Stomach (tissue), 9 donors: ENCODE data around the gene SELENOF. TPM values are rescaled to one million over a fixed set of nuclear protein-coding genes. Genes with fewer than 3 reads are reported as not detected.
A peak's percentile ranks its signal among the peaks of the same experiment; 100 is the strongest.

Experiments used
- DNase-seq, 2 donors: peaks; one replicate each; pipeline versions ENCODE4 v3.0.0 to v3.0.0-alpha.2; 2013 to 2019
- H3K27ac ChIP-seq, 5 donors: fragments of 200-600 bp in 4 of 5; sonication (generic) in 4 of 5; one replicate each; pipeline ENCODE4 v1.5.1; 2013 to 2019; ENCODE audit warnings: mild to moderate bottlenecking in 1 of 5, moderate library complexity in 1 of 5
- H3K27me3 ChIP-seq, 3 donors: fragments of 200-600 bp; sonication (generic); one replicate each; pipeline ENCODE4 v1.5.1; 2017 to 2019; ENCODE audit warnings: mixed run types in 1 of 3
- H3K36me3 ChIP-seq, 4 donors: fragments of 200-600 bp; sonication (generic); 1 replicate in 3 of 4; 2 replicates in 1 of 4; pipeline ENCODE4 v1.5.1; 2016 to 2019
- H3K4me1 ChIP-seq, 4 donors: fragments of 200-600 bp; sonication (generic); one replicate each; pipeline ENCODE4 v1.5.1; 2016 to 2019
- H3K4me3 ChIP-seq, 4 donors: fragments of 200-600 bp; sonication (generic) in 3 of 4; one replicate each; pipeline ENCODE4 v1.5.1; 2016 to 2019; ENCODE audit warnings: mild to moderate bottlenecking in 1 of 4
- H3K9me3 ChIP-seq, 4 donors: fragments of 200-600 bp; sonication (generic); one replicate each; pipeline ENCODE4 v1.5.1; 2016 to 2019
- CTCF ChIP-seq, 7 experiments: fragments of 450-650 bp in 4 of 7; fragments of 200-600 bp in 3 of 7; sonication (generic) in 3 of 7; IDR thresholded peaks; one replicate each; pipeline ENCODE4 v1.5.1; 2016 to 2019; ENCODE audit warnings: antibody characterized with exemption in 7 of 7, control low read depth in 2 of 7, mild to moderate bottlenecking in 1 of 7
- EP300 ChIP-seq: sonication (generic); formaldehyde crosslinking; IDR thresholded peaks from one replicate; pipeline ENCODE4 v1.6.1; 2017; ENCODE audit warnings: antibody characterized with exemption
- POLR2A ChIP-seq, 4 donors: fragments of 450-650 bp; IDR thresholded peaks; one replicate each; pipeline ENCODE4 v1.6.1; 2016; ENCODE audit warnings: antibody characterized with exemption in 4 of 4, control low read depth in 2 of 4, mild to moderate bottlenecking in 1 of 4, moderate library complexity in 1 of 4
- POLR2AphosphoS5 ChIP-seq, 3 donors: sonication (generic); formaldehyde crosslinking; IDR thresholded peaks; one replicate each; pipeline ENCODE4 v1.6.1; 2016; ENCODE audit warnings: antibody characterized with exemption in 3 of 3
- WGBS, 5 donors: extraction: QIAGEN DNeasy Blood & Tissue Kit in 3 of 5; methylation state at CpG; one replicate each; pipeline versions ENCODE4 v1.1.5 to v1.1.7; 2013 to 2018; 5-methylcytosine and 5-hydroxymethylcytosine counted together
- intact Hi-C: fragments of 100-400 bp; cut with DNase I; formaldehyde crosslinking; loops from one replicate; pipeline ENCODE4 v1.15.1; 2023; ENCODE audit warnings: low total_unique reads
- polyA plus RNA-seq, 3 donors: library from polyadenylated mRNA; stranded (reverse); fragments of 200-250 nt; gene quantifications; one replicate each; pipeline ENCODE4 v1.2.3, GENCODE V29; 2013
- total RNA-seq, 5 donors: library from RNA; depleted of rRNA; stranded (reverse); fragments of >200 nt; gene quantifications; one replicate each; pipeline versions ENCODE4 v1.1.0 to v1.2.3, GENCODE V29; 2014 to 2016
- donor health status: healthy with polysubstance abuse.
- donor health status: Bipolar disorder and iron deficiency.
- donor health status: healthy.

SELENOF gene
- total and polyA plus RNA-seq, 8 donors = 24.9 to 247 (median 82.9) TPM

GRCh38 chr1:86939406-86939805 lies 25.5 kb upstream of the SELENOF start:
- Histone ChIP-seq H3K27ac (no peak overlapping the region), H3K4me3 (no peak overlapping the region), H3K9me3 (no peaks in the 10 kb centered on the region), H3K4me1 (peaks cover 9 to 22% (median 15%) of the 10 kb centered on the region in 4 donors), H3K36me3 (no peaks in the 10 kb centered on the region), H3K27me3 (no peaks in the 10 kb centered on the region)
- intact Hi-C loops = no loop called here
- WGBS, 5 donors = 84 to 92% (median 91%) methylated on average over 3 of the region's 3 CpGs
- TF ChIP-seq EP300 (no peak), CTCF (IDR thresholded peaks at IDR 0.05) (no peak), POLR2A (IDR thresholded peaks at IDR 0.05) (no peak), POLR2AphosphoS5 (IDR thresholded peaks at IDR 0.05) (no peak)
- no peak for DNase-seq

- no peaks in the 10 kb centered on the region for H3K27me3 ChIP-seq
- no peak for DNase-seq
- intact Hi-C loops = no loop called here
- no peak overlapping the region for H3K27ac ChIP-seq
- H3K9me3 ChIP-seq = no peaks in the 10 kb centered on the region
- H3K4me1 ChIP-seq = peaks cover 9 to 22% (median 15%) of the 10 kb centered on the region in 4 donors
- 91 to 99% (median 96%) methylated on average over 2 of the region's 2 CpGs for WGBS, 5 donors
- TF ChIP-seq EP300 (no peak), POLR2AphosphoS5 (IDR thresholded peaks at IDR 0.05) (no peak), CTCF (IDR thresholded peaks at IDR 0.05) (no peak), POLR2A (IDR thresholded peaks at IDR 0.05) (no peak)
- no peaks in the 10 kb centered on the region for H3K36me3 ChIP-seq
- no peak overlapping the region for H3K4me3 ChIP-seq
Measured at GRCh38 chr1:86938855-86939254, 24.9 kb upstream of the SELENOF start.

GRCh38 chr1:86938450-86938849 lies 24.5 kb upstream of the SELENOF start:
- no peak overlapping the region for H3K27ac ChIP-seq
- H3K36me3 ChIP-seq = no peaks in the 10 kb centered on the region
- TF ChIP-seq CTCF (IDR thresholded peaks at IDR 0.05) = no peak
- TF ChIP-seq POLR2A (IDR thresholded peaks at IDR 0.05) = no peak
- TF ChIP-seq POLR2AphosphoS5 (IDR thresholded peaks at IDR 0.05) = no peak
- no peak for TF ChIP-seq EP300
- intact Hi-C loops = no loop called here
- WGBS, 5 donors = 51 to 78% (median 61%) methylated on average over 1 of the region's 1 CpG
- peaks cover 9 to 22% (median 15%) of the 10 kb centered on the region in 4 donors for H3K4me1 ChIP-seq
- H3K4me3 ChIP-seq = no peak overlapping the region
- no peaks in the 10 kb centered on the region for H3K9me3 ChIP-seq
- H3K27me3 ChIP-seq = no peaks in the 10 kb centered on the region
- DNase-seq = no peak

- DNase-seq = peak in 1 of 2 donors; percentile 48
- H3K36me3 ChIP-seq = no peaks in the 10 kb centered on the region
- H3K9me3 ChIP-seq = no peaks in the 10 kb centered on the region
- peaks cover 0 to 6% (median under 1%) of the 10 kb centered on the region in 4 donors for H3K4me1 ChIP-seq
- intact Hi-C loops = no loop called here
- no peak overlapping the region for H3K4me3 ChIP-seq
- WGBS, 5 donors = 33 to 56% (median 36%) methylated on average over 7 of the region's 7 CpGs
- TF ChIP-seq POLR2A (IDR thresholded peaks at IDR 0.05) (no peak), POLR2AphosphoS5 (IDR thresholded peaks at IDR 0.05) (no peak), EP300 (no peak), CTCF (IDR thresholded peaks at IDR 0.05) (no peak)
- H3K27me3 ChIP-seq = no peaks in the 10 kb centered on the region
- H3K27ac ChIP-seq = peak overlapping the region in 1 of 5 donors; percentile 15
Measured at GRCh38 chr1:86933562-86934377, 19.8 kb upstream of the SELENOF start.
